Measurements from ENCODE around the gene GDPD3. TPM values are rescaled to one million over a fixed set of nuclear protein-coding genes. Genes with fewer than 3 reads are reported as not detected.

The GDPD3 gene
- total RNA-seq, 1 donor from 2014 or later: 1.8 TPM

DNA sequence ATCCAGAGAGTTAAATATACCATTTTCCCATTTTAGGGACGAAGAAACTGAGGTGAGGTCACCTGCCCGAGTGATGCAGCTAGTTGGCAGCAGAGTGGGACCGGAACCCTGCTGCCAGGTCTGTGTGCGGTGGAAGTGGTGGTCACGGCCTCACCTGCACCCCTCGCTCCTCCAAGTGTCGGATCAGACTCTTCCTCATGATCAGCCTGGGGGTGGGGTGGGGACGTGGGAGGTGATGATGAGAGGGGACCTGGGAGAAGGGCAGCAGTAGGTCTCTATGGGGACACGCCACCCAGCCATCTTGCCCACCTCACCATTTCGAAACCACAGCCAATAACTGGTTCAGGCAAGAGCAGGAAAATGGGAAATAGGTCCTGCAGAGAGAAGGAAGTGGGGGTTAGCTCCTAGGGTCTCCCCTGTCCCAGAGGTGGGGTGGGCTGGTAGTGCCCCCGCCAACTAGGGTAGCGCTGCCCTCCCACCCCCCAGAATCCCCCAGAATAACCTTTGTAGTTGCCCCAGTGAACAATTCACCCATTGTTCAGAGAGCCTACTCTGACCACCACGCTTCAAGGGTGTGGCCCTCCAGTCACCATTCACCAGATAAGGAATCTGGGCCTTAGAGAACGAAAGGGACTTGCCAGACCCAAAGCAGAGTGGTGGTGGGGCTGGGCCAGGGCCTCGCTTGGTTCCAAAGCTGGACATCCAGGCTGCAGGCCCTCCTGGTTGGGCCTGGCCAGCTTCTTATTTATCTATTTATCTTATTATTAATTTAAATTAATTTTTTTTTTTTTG lies 5.1 kb downstream of the GDPD3 start:
- FAIRE-seq (no peak), DNase-seq (ENCODE audit: low read depth) (no peak)
- Histone ChIP-seq H3K79me2 (ENCODE audit: insufficient read depth, low read length) (no peaks in the 10 kb centered on the region), H3K27me3 (ENCODE audit: insufficient read depth, low read length) (no peaks in the 10 kb centered on the region), H3K9me3 (ENCODE audit: insufficient read depth, low read depth, low read length) (no peaks in the 10 kb centered on the region), H3K4me1 (ENCODE audit: insufficient read depth, low read length) (no peaks in the 10 kb centered on the region), H4K20me1 (ENCODE audit: insufficient read depth, low read length) (no peaks in the 10 kb centered on the region), H3K36me3 (ENCODE audit: insufficient read depth, low read length) (no peaks in the 10 kb centered on the region), H3K4me2 (ENCODE audit: low read length) (no peak overlapping the region), H3K27ac (ENCODE audit: low read depth, low read length) (no peak overlapping the region), H2AFZ (ENCODE audit: low read depth, low read length) (no peak overlapping the region), H3K4me3 (ENCODE audit: insufficient read depth, low read depth, low read length) (no peak overlapping the region), H3K9ac (ENCODE audit: low read length) (no peak overlapping the region)
- H3K27me3 Mint-ChIP-seq (ENCODE audit: low read depth, unreplicated experiment): peaks cover 4% of the 10 kb centered on the region
- no peak overlapping the region for H3K27ac Mint-ChIP-seq (ENCODE audit: unreplicated experiment)
- H3K4me1 Mint-ChIP-seq (ENCODE audit: low read depth, unreplicated experiment): peaks cover 6% of the 10 kb centered on the region
- TF ChIP-seq, protein P1, sequence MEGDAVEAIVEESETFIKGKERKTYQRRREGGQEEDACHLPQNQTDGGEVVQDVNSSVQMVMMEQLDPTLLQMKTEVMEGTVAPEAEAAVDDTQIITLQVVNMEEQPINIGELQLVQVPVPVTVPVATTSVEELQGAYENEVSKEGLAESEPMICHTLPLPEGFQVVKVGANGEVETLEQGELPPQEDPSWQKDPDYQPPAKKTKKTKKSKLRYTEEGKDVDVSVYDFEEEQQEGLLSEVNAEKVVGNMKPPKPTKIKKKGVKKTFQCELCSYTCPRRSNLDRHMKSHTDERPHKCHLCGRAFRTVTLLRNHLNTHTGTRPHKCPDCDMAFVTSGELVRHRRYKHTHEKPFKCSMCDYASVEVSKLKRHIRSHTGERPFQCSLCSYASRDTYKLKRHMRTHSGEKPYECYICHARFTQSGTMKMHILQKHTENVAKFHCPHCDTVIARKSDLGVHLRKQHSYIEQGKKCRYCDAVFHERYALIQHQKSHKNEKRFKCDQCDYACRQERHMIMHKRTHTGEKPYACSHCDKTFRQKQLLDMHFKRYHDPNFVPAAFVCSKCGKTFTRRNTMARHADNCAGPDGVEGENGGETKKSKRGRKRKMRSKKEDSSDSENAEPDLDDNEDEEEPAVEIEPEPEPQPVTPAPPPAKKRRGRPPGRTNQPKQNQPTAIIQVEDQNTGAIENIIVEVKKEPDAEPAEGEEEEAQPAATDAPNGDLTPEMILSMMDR (IDR thresholded peaks at IDR 0.05; ENCODE audit: insufficient read depth, low read depth, low read length): no peak
- no peak for TF ChIP-seq EZH2 (IDR thresholded peaks at IDR 0.05; ENCODE audit: insufficient read depth, low read length)
- H3K4me3 Mint-ChIP-seq (ENCODE audit: unreplicated experiment): no peak overlapping the region
- H3K36me3 Mint-ChIP-seq (ENCODE audit: low read depth, unreplicated experiment): peaks cover 21% of the 10 kb centered on the region
- no peaks in the 10 kb centered on the region for H3K9me3 Mint-ChIP-seq (ENCODE audit: unreplicated experiment)

DNA sequence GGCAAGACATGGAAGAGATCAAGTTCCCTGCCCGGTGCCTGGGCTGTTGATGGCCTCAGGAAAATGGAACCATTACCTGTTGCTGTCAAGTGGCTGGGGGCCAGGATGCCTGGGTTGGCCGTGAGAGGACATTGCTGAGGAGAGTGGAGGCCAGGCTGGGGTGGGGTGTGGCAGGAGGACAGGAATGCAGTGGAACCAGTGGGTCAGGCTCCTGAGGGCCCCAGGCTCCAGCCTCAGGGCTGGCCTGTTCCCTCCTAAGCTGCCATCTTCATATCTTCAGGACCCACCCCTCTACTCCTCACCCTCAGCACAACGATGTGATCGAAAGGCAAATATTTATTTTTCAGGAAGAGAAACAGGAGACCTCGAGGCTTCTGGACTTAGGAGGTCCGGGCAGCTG lies 8.8 kb downstream of the GDPD3 start:
- Histone ChIP-seq H3K4me2 (ENCODE audit: low read length) (no peak overlapping the region), H3K4me3 (ENCODE audit: insufficient read depth, low read depth, low read length) (no peak overlapping the region), H3K36me3 (ENCODE audit: insufficient read depth, low read length) (no peaks in the 10 kb centered on the region), H3K4me1 (ENCODE audit: insufficient read depth, low read length) (no peaks in the 10 kb centered on the region), H3K27ac (ENCODE audit: low read depth, low read length) (no peak overlapping the region), H3K27me3 (ENCODE audit: insufficient read depth, low read length) (no peaks in the 10 kb centered on the region), H3K9ac (ENCODE audit: low read length) (no peak overlapping the region), H3K9me3 (ENCODE audit: insufficient read depth, low read depth, low read length) (no peaks in the 10 kb centered on the region), H4K20me1 (ENCODE audit: insufficient read depth, low read length) (no peaks in the 10 kb centered on the region), H3K79me2 (ENCODE audit: insufficient read depth, low read length) (no peaks in the 10 kb centered on the region), H2AFZ (ENCODE audit: low read depth, low read length) (no peak overlapping the region)
- Mint-ChIP-seq H3K9me3 (ENCODE audit: unreplicated experiment) (peaks cover 1% of the 10 kb centered on the region), H3K27ac (ENCODE audit: unreplicated experiment) (no peak overlapping the region), H3K36me3 (ENCODE audit: low read depth, unreplicated experiment) (peaks cover 23% of the 10 kb centered on the region), H3K27me3 (ENCODE audit: low read depth, unreplicated experiment) (peaks cover 4% of the 10 kb centered on the region), H3K4me3 (ENCODE audit: unreplicated experiment) (no peak overlapping the region), H3K4me1 (ENCODE audit: low read depth, unreplicated experiment) (no peaks in the 10 kb centered on the region)
- FAIRE-seq: no peak
- no peak for DNase-seq (ENCODE audit: low read depth)
- TF ChIP-seq, protein P1 (IDR thresholded peaks at IDR 0.05; ENCODE audit: insufficient read depth, low read depth, low read length): no peak
- no peak for TF ChIP-seq EZH2 (IDR thresholded peaks at IDR 0.05; ENCODE audit: insufficient read depth, low read length)

GRCh38 chr16:30104090-30104489 lies 9.2 kb downstream of the GDPD3 start:
- Mint-ChIP-seq H3K4me1 (ENCODE audit: low read depth, unreplicated experiment) (no peaks in the 10 kb centered on the region), H3K27ac (ENCODE audit: unreplicated experiment) (no peak overlapping the region), H3K4me3 (ENCODE audit: unreplicated experiment) (no peak overlapping the region), H3K27me3 (ENCODE audit: low read depth, unreplicated experiment) (peaks cover 4% of the 10 kb centered on the region), H3K36me3 (ENCODE audit: low read depth, unreplicated experiment) (peaks cover 23% of the 10 kb centered on the region), H3K9me3 (ENCODE audit: unreplicated experiment) (peaks cover 1% of the 10 kb centered on the region)
- H3K9ac ChIP-seq (ENCODE audit: low read length): no peak overlapping the region
- TF ChIP-seq, protein P1 (IDR thresholded peaks at IDR 0.05; ENCODE audit: insufficient read depth, low read depth, low read length): no peak
- TF ChIP-seq EZH2 (IDR thresholded peaks at IDR 0.05; ENCODE audit: insufficient read depth, low read length): no peak
- H3K4me3 ChIP-seq (ENCODE audit: insufficient read depth, low read depth, low read length): no peak overlapping the region
- H3K27ac ChIP-seq (ENCODE audit: low read depth, low read length): no peak overlapping the region
- no peaks in the 10 kb centered on the region for H3K36me3 ChIP-seq (ENCODE audit: insufficient read depth, low read length)
- DNase-seq (ENCODE audit: low read depth) (no peak), FAIRE-seq (no peak)
- no peak overlapping the region for H3K4me2 ChIP-seq (ENCODE audit: low read length)
- H3K27me3 ChIP-seq (ENCODE audit: insufficient read depth, low read length): no peaks in the 10 kb centered on the region
- H4K20me1 ChIP-seq (ENCODE audit: insufficient read depth, low read length): no peaks in the 10 kb centered on the region
- H3K79me2 ChIP-seq (ENCODE audit: insufficient read depth, low read length): no peaks in the 10 kb centered on the region
- no peak overlapping the region for H2AFZ ChIP-seq (ENCODE audit: low read depth, low read length)
- H3K9me3 ChIP-seq (ENCODE audit: insufficient read depth, low read depth, low read length): no peaks in the 10 kb centered on the region
- H3K4me1 ChIP-seq (ENCODE audit: insufficient read depth, low read length): no peaks in the 10 kb centered on the region
